ENCODE measurements around the gene KLHL21. TPM values are rescaled to one million over a fixed set of nuclear protein-coding genes. Genes with fewer than 3 reads are reported as not detected.

The KLHL21 gene
- total and polyA plus RNA-seq, 2 donors (not counting 1 experiment from before 2014, with no cell fraction given): 14.4 to 29.9 TPM

DNA sequence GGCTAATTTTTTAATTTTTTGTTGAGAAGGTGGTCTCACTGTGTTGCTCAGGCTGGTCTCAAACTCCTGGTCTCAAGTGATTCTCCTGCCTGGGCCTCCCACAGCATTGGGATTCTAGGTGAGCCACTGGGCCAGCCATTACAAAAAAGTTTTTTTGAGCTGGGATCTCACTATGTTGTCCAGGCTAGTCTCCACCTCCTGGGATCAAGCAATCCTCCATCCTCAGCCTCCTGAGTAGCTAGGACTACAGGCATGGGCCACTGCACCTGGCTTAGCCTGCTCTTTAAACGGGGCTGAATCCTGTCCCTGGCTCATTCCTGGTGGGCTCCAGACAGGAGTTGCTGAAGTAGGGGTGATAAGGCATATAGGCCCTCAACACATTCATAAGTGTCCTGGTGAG is 45.1 kb downstream of the KLHL21 start:
- no peak for DNase-seq
- Histone ChIP-seq H3K9ac (ENCODE audit: low read length) (no peak overlapping the region), H3K79me2 (ENCODE audit: control insufficient read depth, insufficient read depth, low read length) (peaks cover 28% of the 10 kb centered on the region), H3K4me3 (ENCODE audit: control extremely low read depth in 1 of 5, extremely low read depth in 1 of 5, insufficient read depth in 1 of 5, low read depth in 2 of 5, low read length in 4 of 5) (no peak overlapping the region), H3K9me3 (ENCODE audit: control extremely low read depth in 1 of 3, control insufficient read depth in 2 of 3, insufficient read depth in 1 of 3, low read length in 2 of 3) (no peaks in the 10 kb centered on the region), H3K36me3 (replicated peaks in 1 of 2; ENCODE audit: control extremely low read depth in 1 of 2, control insufficient read depth in 1 of 2, extremely low read depth in 1 of 2, insufficient read depth in 2 of 2, low read length in 1 of 2) (no peaks in the 10 kb centered on the region), H3K27ac (ENCODE audit: low read length in 2 of 2) (no peak overlapping the region), H3K4me1 (ENCODE audit: control insufficient read depth in 2 of 2, insufficient read depth in 2 of 2, low read length in 2 of 2) (peaks cover 17 to 23% of the 10 kb centered on the region in 2 donors), H3K4me2 (replicated peaks; ENCODE audit: low read depth, low read length, poor library complexity, severe bottlenecking) (no peak overlapping the region), H2AFZ (ENCODE audit: insufficient read depth, low read depth, low read length, poor library complexity, severe bottlenecking) (no peak overlapping the region), H4K20me1 (ENCODE audit: control insufficient read depth, insufficient read depth, low read length, poor library complexity, severe bottlenecking) (peaks cover 15% of the 10 kb centered on the region), H3K27me3 (replicated peaks in 1 of 4; ENCODE audit: control extremely low read depth in 1 of 4, control insufficient read depth in 3 of 4, insufficient read depth in 4 of 4, low read length in 3 of 4) (peaks cover 0 to 3% (median 0%) of the 10 kb centered on the region in 4 experiments)
- ATAC-seq (ENCODE audit: low read depth): no peak
- WGBS (ENCODE audit: insufficient coverage): no CpG with 5 or more reads among the region's 1 CpG
- H3K4me1 Mint-ChIP-seq: peaks cover 15% of the 10 kb centered on the region
- ChIA-PET CTCF (no interaction called here), POLR2A (interaction anchor here (0.7 kb wide), 1 partner anchor 22 kb away, joined by 6 read pairs; the partner anchor contains the start of gene ZBTB48)
- TF ChIP-seq CTCF (IDR thresholded peaks at IDR 0.05) (no peak), EZH2 (IDR thresholded peaks at IDR 0.05; ENCODE audit: borderline replicate concordance, insufficient read depth, low read depth, low read length, poor library complexity, severe bottlenecking) (no peak)
- H3K4me3 Mint-ChIP-seq: no peak overlapping the region
- no peaks in the 10 kb centered on the region for H3K9me3 Mint-ChIP-seq (ENCODE audit: insufficient read depth)
- H3K27me3 Mint-ChIP-seq: peaks cover 4% of the 10 kb centered on the region
- intact Hi-C loops (cut with micrococcal nuclease): no loop called here
- no peak overlapping the region for H3K27ac Mint-ChIP-seq

All from B cell (primary cell).